Stimulated activated CD8-positive, alpha-beta memory T cell treated with anti-CD3 and anti-CD28 coated beads, Interleukin-2, amount 100 ng/mL, for 1 hour (primary cell): ENCODE measurements around the gene PRIM2.
"Not testable (repeated sequence)": the region's sequence is repeated elsewhere in the genome, so short reads cannot be mapped to it uniquely, and the experiment has no call there.

Experiments
- DNase-seq, 2 donors: peaks; one replicate each; pipeline ENCODE4 v3.0.0-alpha.2; 2020; ENCODE audit warnings: low read depth in 2 of 2

PRIM2 gene

GRCh38 chr6:57365076-57365583 lies 47.7 kb downstream of the PRIM2 start:
- not testable (repeated sequence) for DNase-seq

- DNase-seq: not testable (repeated sequence)
These were observed 51.7 kb downstream of the PRIM2 start for GRCh38 chr6:57368965-57369731.

GRCh38 chr6:57371779-57372178 lies 54.3 kb downstream of the PRIM2 start:
- not testable (repeated sequence) for DNase-seq

GRCh38 chr6:57374764-57375163 lies 57.3 kb downstream of the PRIM2 start:
- not testable (repeated sequence) for DNase-seq

GRCh38 chr6:57376083-57376482 lies 58.7 kb downstream of the PRIM2 start:
- DNase-seq: not testable (repeated sequence)

- not testable (repeated sequence) for DNase-seq
These were observed 71.7 kb downstream of the PRIM2 start for GRCh38 chr6:57389038-57389592.

- not testable (repeated sequence) for DNase-seq
These were observed 73.4 kb downstream of the PRIM2 start for GRCh38 chr6:57390818-57391217.

GRCh38 chr6:57392047-57392446 lies 74.6 kb downstream of the PRIM2 start:
- DNase-seq: not testable (repeated sequence)

GRCh38 chr6:57419341-57419740 lies 101.9 kb downstream of the PRIM2 start:
- DNase-seq: not testable (repeated sequence)

GRCh38 chr6:57421503-57421902 lies 104.1 kb downstream of the PRIM2 start:
- no peak for DNase-seq

GRCh38 chr6:57423468-57423867 lies 106.0 kb downstream of the PRIM2 start:
- DNase-seq: no peak

GRCh38 chr6:57431742-57432141 lies 114.3 kb downstream of the PRIM2 start:
- DNase-seq: not testable (repeated sequence)

GRCh38 chr6:57432157-57432556 lies 114.7 kb downstream of the PRIM2 start:
- DNase-seq: no peak

GRCh38 chr6:57432919-57433684 lies 115.7 kb downstream of the PRIM2 start:
- DNase-seq: no peak

- DNase-seq: not testable (repeated sequence)
These were observed 116.4 kb downstream of the PRIM2 start for GRCh38 chr6:57433790-57434189.

GRCh38 chr6:57434944-57435343 lies 117.5 kb downstream of the PRIM2 start:
- no peak for DNase-seq

GRCh38 chr6:57435475-57436160 lies 118.2 kb downstream of the PRIM2 start:
- no peak for DNase-seq

GRCh38 chr6:57440735-57441134 lies 123.3 kb downstream of the PRIM2 start:
- DNase-seq: not testable (repeated sequence)

- DNase-seq: not testable (repeated sequence)
These were observed 124.7 kb downstream of the PRIM2 start for GRCh38 chr6:57442133-57442532.

- DNase-seq: not testable (repeated sequence)
These were observed 125.8 kb downstream of the PRIM2 start for GRCh38 chr6:57443181-57443580.

- DNase-seq: not testable (repeated sequence)
These were observed 127.4 kb downstream of the PRIM2 start for GRCh38 chr6:57444787-57445186.

GRCh38 chr6:57445379-57445778 lies 127.9 kb downstream of the PRIM2 start:
- not testable (repeated sequence) for DNase-seq
